Keratinocyte (primary cell): ENCODE results near the gene TUBGCP3. TPM values are rescaled to one million over a fixed set of nuclear protein-coding genes. Genes with fewer than 3 reads are reported as not detected.

Experiments used
- DNase-seq: peaks from one replicate; pipeline ENCODE4 v3.0.0-alpha.2; 2011; ENCODE audit warnings: low read depth, missing footprints, low spot score
- FAIRE-seq: peaks from 2 replicates; lab custom pipeline; 2011; peaks lifted over from hg19 to GRCh38; lab: Jason Lieb, UNC
- H2AFZ ChIP-seq: 2 replicates; pipeline ENCODE4 v1.6.0; 2012; ENCODE audit warnings: low read length, control low read depth, inconsistent platforms; ENCODE audit not compliant: control insufficient read depth
- H3K27ac ChIP-seq: 2 replicates; pipeline ENCODE4 v1.5.1; 2011; ENCODE audit warnings: low read length; ENCODE audit not compliant: control insufficient read depth, insufficient read depth
- H3K27me3 ChIP-seq: 3 replicates; pipeline ENCODE4 v1.6.0; 2011; ENCODE audit warnings: low read length; ENCODE audit not compliant: control insufficient read depth, insufficient read depth; ENCODE audit errors: extremely low read depth
- H3K36me3 ChIP-seq, 2 experiments: 2 replicates in 1 of 2; 3 replicates in 1 of 2; pipeline ENCODE4 v1.5.1; 2011; ENCODE audit warnings: low read length in 2 of 2, mild to moderate bottlenecking in 1 of 2; ENCODE audit not compliant: control insufficient read depth in 2 of 2, insufficient read depth in 2 of 2; ENCODE audit errors: extremely low read depth in 1 of 2
- H3K4me1 ChIP-seq: 3 replicates; pipeline ENCODE4 v1.5.1; 2011; ENCODE audit warnings: low read length; ENCODE audit not compliant: control insufficient read depth, insufficient read depth; ENCODE audit errors: extremely low read depth
- H3K4me2 ChIP-seq: 3 replicates; pipeline ENCODE4 v1.6.0; 2011; ENCODE audit warnings: low read depth, low read length; ENCODE audit not compliant: control insufficient read depth, insufficient read depth; ENCODE audit errors: extremely low read depth
- H3K4me3 ChIP-seq, 3 experiments: fragments of 200-600 bp in 1 of 3; sonication (generic) in 1 of 3; 2 replicates in 2 of 3; 3 replicates in 1 of 3; pipeline ENCODE4 v1.5.1; 2011 to 2016; ENCODE audit warnings: low read length in 3 of 3, mild to moderate bottlenecking in 3 of 3, control low read depth in 2 of 3, inconsistent platforms in 1 of 3, low read depth in 1 of 3, mixed read lengths in 1 of 3, mixed run types in 1 of 3, moderate library complexity in 1 of 3; ENCODE audit not compliant: control insufficient read depth in 2 of 3, insufficient read depth in 2 of 3; ENCODE audit errors: extremely low read depth in 1 of 3
- H3K79me2 ChIP-seq: 2 replicates; pipeline ENCODE4 v1.6.0; 2012; ENCODE audit warnings: low read length; ENCODE audit not compliant: control insufficient read depth, insufficient read depth
- H3K9ac ChIP-seq: 3 replicates; pipeline ENCODE4 v1.6.0; 2011; ENCODE audit warnings: low read length; ENCODE audit not compliant: control insufficient read depth, insufficient read depth; ENCODE audit errors: extremely low read depth
- H3K9me1 ChIP-seq: 3 replicates; pipeline ENCODE4 v1.6.0; 2011; ENCODE audit warnings: low read length; ENCODE audit not compliant: control insufficient read depth, insufficient read depth; ENCODE audit errors: extremely low read depth
- H3K9me3 ChIP-seq: 2 replicates; pipeline ENCODE4 v1.5.1; 2012; ENCODE audit warnings: low read depth, low read length; ENCODE audit not compliant: control insufficient read depth
- H4K20me1 ChIP-seq: 3 replicates; pipeline ENCODE4 v1.6.0; 2011; ENCODE audit warnings: low read length; ENCODE audit not compliant: control insufficient read depth, insufficient read depth; ENCODE audit errors: extremely low read depth
- EZH2 ChIP-seq: IDR thresholded peaks from one replicate; pipeline ENCODE4 v1.6.1; 2012; ENCODE audit warnings: inconsistent platforms, mild to moderate bottlenecking, low read length, moderate library complexity
- dilution Hi-C: fragments of 300-500 bp; cut with MboI; formaldehyde crosslinking; loops from one replicate; pipeline ENCODE4 v1.7.0; 2020; ENCODE audit warnings: low sequenced_read_pairs; ENCODE audit not compliant: extremely low pct_ligation_motif_present
- polyA plus RNA-seq, 5 experiments: library from polyadenylated mRNA; depleted of rRNA in 3 of 5; stranded (reverse) in 3 of 5; stranded (forward) in 1 of 5; unstranded in 1 of 5; fragments of >200 nt; gene quantifications; 1 replicate in 1 of 5; 2 replicates in 3 of 5; 3 replicates in 1 of 5; pipeline versions ENCODE4 v1.2.1 to v1.2.3, GENCODE V29; 2011 to 2012; ENCODE audit warnings: missing spikeins in 2 of 5, low read depth in 1 of 5, low replicate concordance in 1 of 5
- TF ChIP-seq, protein P1 (sequence below), 3 experiments: IDR thresholded peaks in 1 of 3; conservative IDR thresholded peaks in 1 of 3; optimal IDR thresholded peaks in 1 of 3; 2 replicates in 2 of 3; 3 replicates in 1 of 3; pipeline versions ENCODE3 to v1.5.1; 2011; ENCODE audit warnings: low read length in 3 of 3, mild to moderate bottlenecking in 3 of 3, moderate library complexity in 2 of 3, control low read depth in 1 of 3, inconsistent platforms in 1 of 3; ENCODE audit not compliant: insufficient read depth in 2 of 3; ENCODE audit errors: extremely low read depth in 1 of 3

TUBGCP3 gene
- polyA plus RNA-seq, 1 donor (not counting 4 experiments of a cell fraction or from before 2014, with no cell fraction given) = 14.0 TPM

DNA sequence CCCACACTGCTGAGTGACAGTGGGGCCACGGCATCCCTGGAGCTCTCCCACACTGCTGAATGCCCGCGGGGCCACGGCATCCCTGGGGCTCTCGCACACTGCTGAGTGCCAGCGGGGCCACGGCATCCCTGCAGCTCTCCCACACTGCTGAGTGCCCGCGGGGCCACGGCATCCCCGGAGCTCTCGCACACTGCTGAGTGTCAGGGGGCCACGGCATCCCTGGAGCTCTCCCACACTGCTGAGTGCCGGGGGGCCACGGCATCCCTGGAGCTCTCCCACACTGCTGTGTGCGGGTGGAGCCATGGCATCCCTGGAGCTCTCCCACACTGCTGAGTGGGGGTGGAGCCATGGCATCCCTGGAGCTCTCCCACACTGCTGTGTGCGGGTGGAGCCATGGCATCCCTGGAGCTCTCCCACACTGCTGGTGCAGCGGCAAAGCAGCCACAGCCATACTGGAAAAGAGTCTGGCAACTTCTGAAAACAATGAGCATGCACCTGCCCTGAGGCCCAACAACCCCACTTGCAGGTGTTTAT is 8.6 kb downstream of the TUBGCP3 start:
- Histone ChIP-seq H3K27ac (no peak overlapping the region), H3K9me3 (no peaks in the 10 kb centered on the region), H3K4me1 (no peaks in the 10 kb centered on the region), H3K9me1 (no peaks in the 10 kb centered on the region), H3K4me2 (no peak overlapping the region), H3K4me3 (no peak overlapping the region), H3K27me3 (no peaks in the 10 kb centered on the region), H3K9ac (no peak overlapping the region), H3K79me2 (peaks cover 96% of the 10 kb centered on the region), H4K20me1 (peaks cover 8% of the 10 kb centered on the region), H2AFZ (no peak overlapping the region), H3K36me3 (no peaks in the 10 kb centered on the region)
- TF ChIP-seq, protein P1, sequence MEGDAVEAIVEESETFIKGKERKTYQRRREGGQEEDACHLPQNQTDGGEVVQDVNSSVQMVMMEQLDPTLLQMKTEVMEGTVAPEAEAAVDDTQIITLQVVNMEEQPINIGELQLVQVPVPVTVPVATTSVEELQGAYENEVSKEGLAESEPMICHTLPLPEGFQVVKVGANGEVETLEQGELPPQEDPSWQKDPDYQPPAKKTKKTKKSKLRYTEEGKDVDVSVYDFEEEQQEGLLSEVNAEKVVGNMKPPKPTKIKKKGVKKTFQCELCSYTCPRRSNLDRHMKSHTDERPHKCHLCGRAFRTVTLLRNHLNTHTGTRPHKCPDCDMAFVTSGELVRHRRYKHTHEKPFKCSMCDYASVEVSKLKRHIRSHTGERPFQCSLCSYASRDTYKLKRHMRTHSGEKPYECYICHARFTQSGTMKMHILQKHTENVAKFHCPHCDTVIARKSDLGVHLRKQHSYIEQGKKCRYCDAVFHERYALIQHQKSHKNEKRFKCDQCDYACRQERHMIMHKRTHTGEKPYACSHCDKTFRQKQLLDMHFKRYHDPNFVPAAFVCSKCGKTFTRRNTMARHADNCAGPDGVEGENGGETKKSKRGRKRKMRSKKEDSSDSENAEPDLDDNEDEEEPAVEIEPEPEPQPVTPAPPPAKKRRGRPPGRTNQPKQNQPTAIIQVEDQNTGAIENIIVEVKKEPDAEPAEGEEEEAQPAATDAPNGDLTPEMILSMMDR (optimal IDR thresholded peaks at IDR 0.05 in 1 of 3, IDR thresholded peaks at IDR 0.05 in 1 of 3, conservative IDR thresholded peaks at IDR 0.05 in 1 of 3; ENCODE audit: extremely low read depth in 1 of 3, insufficient read depth in 2 of 3, low read length in 3 of 3) = no peak
- TF ChIP-seq EZH2 = no peak
- no peak for FAIRE-seq
- dilution Hi-C loops = no loop called here
- DNase-seq = no peak

DNA sequence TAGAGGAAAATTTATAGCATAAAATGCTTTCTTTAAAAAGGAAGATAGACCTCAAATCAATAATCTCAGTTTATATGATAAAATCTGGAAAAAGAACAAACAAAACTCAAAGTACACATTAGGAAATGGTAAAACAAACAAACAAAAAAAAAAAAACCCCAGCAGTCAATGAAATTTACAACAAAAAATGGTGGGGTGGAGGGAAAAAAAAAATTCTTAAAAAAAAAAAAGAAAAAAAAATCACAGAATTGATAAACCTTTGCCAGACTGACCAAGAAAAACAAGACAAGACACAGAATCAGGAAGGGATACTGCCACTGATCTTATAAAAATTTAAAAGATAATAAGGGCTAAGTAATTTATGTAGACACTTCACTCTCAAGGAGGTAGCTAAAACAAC is 11.2 kb downstream of the TUBGCP3 start:
- H3K9ac ChIP-seq = no peak overlapping the region
- no peaks in the 10 kb centered on the region for H3K27me3 ChIP-seq
- no peaks in the 10 kb centered on the region for H3K9me3 ChIP-seq
- H2AFZ ChIP-seq = no peak overlapping the region
- H3K79me2 ChIP-seq = peaks cover 94% of the 10 kb centered on the region
- H4K20me1 ChIP-seq = peaks cover 11% of the 10 kb centered on the region
- H3K27ac ChIP-seq = no peak overlapping the region
- DNase-seq (no peak), FAIRE-seq (no peak)
- no peak for TF ChIP-seq EZH2
- TF ChIP-seq, protein P1 (optimal IDR thresholded peaks at IDR 0.05 in 1 of 3, IDR thresholded peaks at IDR 0.05 in 1 of 3, conservative IDR thresholded peaks at IDR 0.05 in 1 of 3; ENCODE audit: extremely low read depth in 1 of 3, insufficient read depth in 2 of 3, low read length in 3 of 3) = no peak
- no peak overlapping the region for H3K4me2 ChIP-seq
- H3K36me3 ChIP-seq = no peaks in the 10 kb centered on the region
- H3K4me3 ChIP-seq = no peak overlapping the region
- peaks cover 3% of the 10 kb centered on the region for H3K9me1 ChIP-seq
- no peaks in the 10 kb centered on the region for H3K4me1 ChIP-seq
- dilution Hi-C loops = no loop called here
